ENCODE measurements around the gene REX1BD. TPM values are rescaled to one million over a fixed set of nuclear protein-coding genes. Genes with fewer than 3 reads are reported as not detected.

REX1BD gene
- total and polyA plus RNA-seq, 2 of the 8 experiments (the other 6 are each of a cell fraction or from before 2014, with no cell fraction given): 56.8 to 62.7 TPM

- FAIRE-seq (no peak), DNase-seq (ENCODE audit: low read depth in 1 of 2, low spot score in 2 of 2) (no peak)
- Histone ChIP-seq H3K4me3 (ENCODE audit: extremely low read depth in 1 of 4, insufficient read depth in 2 of 4, low read depth in 3 of 4, low read length in 4 of 4) (peak overlapping the region; percentile 63 to 100 (median 93); a peak in 7 of 8 replicates), H3K4me1 (replicated peaks in 1 of 4; ENCODE audit: control insufficient read depth in 3 of 4, insufficient read depth in 4 of 4, low read length in 3 of 4) (peaks cover 4 to 9% (median 4%) of the 10 kb centered on the region in 4 experiments; a peak in 5 of 7 replicates), H3K4me2 (ENCODE audit: insufficient read depth in 1 of 2, low read depth in 2 of 2, low read length in 2 of 2) (peak overlapping the region; percentile 52 to 99), H3K23me2 (ENCODE audit: low read depth, low read length) (peaks cover 8% of the 10 kb centered on the region; the same call in 1 of the 2 replicates), H3K27me3 (replicated peaks in 1 of 4; ENCODE audit: control insufficient read depth in 3 of 4, extremely low read depth in 1 of 4, insufficient read depth in 3 of 4, low read length in 3 of 4) (peaks cover 0 to 11% (median 5%) of the 10 kb centered on the region in 4 experiments; a peak in 4 of 7 replicates), H2AK5ac (ENCODE audit: low read depth, low read length) (no peak overlapping the region), H4K20me1 (replicated peaks in 1 of 2; ENCODE audit: control insufficient read depth in 1 of 2, insufficient read depth in 2 of 2, low read length in 2 of 2) (peaks cover 0 to 9% of the 10 kb centered on the region in 2 experiments), H3K9me3 (ENCODE audit: insufficient read depth in 2 of 2, low read depth in 1 of 2, low read length in 1 of 2) (no peaks in the 10 kb centered on the region), H2BK15ac (ENCODE audit: low read length) (0 out of 2 replicates have a peak overlapping the region, but pooled peaks have one; percentile 81), H3K56ac (replicated peaks; ENCODE audit: insufficient read length, low read depth, low read length) (no peak overlapping the region), H3K79me1 (ENCODE audit: low read depth, low read length) (peaks cover 7% of the 10 kb centered on the region), H3K27ac (ENCODE audit: low read depth, low read length) (no peak overlapping the region), H2AFZ (ENCODE audit: low read length) (no peak overlapping the region), H3K4ac (replicated peaks; ENCODE audit: insufficient read length, low read depth, low read length) (peak overlapping the region; percentile 35), H4K8ac (ENCODE audit: extremely low read depth, insufficient read depth, low read length) (peak overlapping the region; percentile 98; the same call in 1 of the 2 replicates), H3K23ac (ENCODE audit: insufficient read length) (no peak overlapping the region), H3K18ac (ENCODE audit: extremely low read depth, low read length) (no peak overlapping the region; the same call in 1 of the 2 replicates), H3K14ac (ENCODE audit: insufficient read length) (no peak overlapping the region), H2BK12ac (ENCODE audit: low read depth, low read length) (no peak overlapping the region), H2BK120ac (replicated peaks; ENCODE audit: low read depth, low read length) (no peak overlapping the region), H3K9ac (replicated peaks in 1 of 4; ENCODE audit: extremely low read depth in 1 of 4, low read depth in 3 of 4, low read length in 3 of 4) (peak overlapping the region in 2 of 4 experiments; percentile 19 to 21; a peak in 2 of 7 replicates), H3K36me3 (ENCODE audit: control insufficient read depth in 2 of 4, insufficient read depth in 4 of 4, low read length in 3 of 4) (no peaks in the 10 kb centered on the region), H2BK20ac (ENCODE audit: low read length) (no peak overlapping the region), H3K79me2 (ENCODE audit: control insufficient read depth in 1 of 2, insufficient read depth in 2 of 2, low read length in 2 of 2) (peaks cover 4% of the 10 kb centered on the region in 2 experiments), H4K5ac (ENCODE audit: insufficient read length, low read depth, low read length) (no peak overlapping the region), H2BK5ac (ENCODE audit: low read depth, low read length) (no peak overlapping the region), H4K91ac (replicated peaks; ENCODE audit: insufficient read length, low read length) (peak overlapping the region; percentile 39)
- 74% methylated on average over 3 of the region's 3 CpGs; no CpG with 5 or more reads in 1 of the 2 experiments for WGBS, 2 experiments (ENCODE audit: extremely low coverage in 1 of 2, insufficient coverage in 1 of 2, insufficient read length in 1 of 2, insufficient replicate concordance in 2 of 2, low coverage in 1 of 2, low lambda C conversion rate in 2 of 2, missing lambda C conversion rate in 1 of 2)
- ChIA-PET CTCF (ENCODE audit: partially characterized antibody) (interaction anchor here (0.6 to 1.3 kb wide), 2 partner anchors 28 to 174 kb away, joined by 3 to 5 read pairs; no protein-coding TSS in a partner anchor), POLR2A (ENCODE audit: partially characterized antibody) (interaction anchor here (1.0 to 1.6 kb wide), 2 partner anchors 11 to 26 kb away, joined by 3 to 4 read pairs; no protein-coding TSS in a partner anchor)
- TF ChIP-seq POLR2A (IDR thresholded peaks at IDR 0.05; ENCODE audit: control extremely low read depth in 1 of 2, low read depth in 2 of 2, low read length in 2 of 2): no peak
- TF ChIP-seq NRF1 (IDR thresholded peaks at IDR 0.05; ENCODE audit: low read depth, low read length): no peak
- no peak for TF ChIP-seq SP2 (IDR thresholded peaks at IDR 0.05; ENCODE audit: low read length)
- TF ChIP-seq TCF12 (IDR thresholded peaks at IDR 0.05; ENCODE audit: low read depth, low read length): no peak
- no peak for TF ChIP-seq ATF2 (IDR thresholded peaks at IDR 0.05; ENCODE audit: low read length)
Observed at GRCh38 chr19:18637673-18638630, 49.4 kb downstream of the REX1BD start.
